DND-41 (cell line): Measurements from ENCODE around the gene MALL.

Experiments
- CTCF ChIP-seq: IDR thresholded peaks from 2 replicates; pipeline ENCODE4 v1.5.1; 2012; ENCODE audit warnings: borderline replicate concordance, low read length, moderate library complexity, mild to moderate bottlenecking; ENCODE audit not compliant: poor library complexity, severe bottlenecking; ENCODE audit errors: extremely low read depth
- EZH2 ChIP-seq: IDR thresholded peaks from 3 replicates; pipeline ENCODE4 v1.6.1; 2012; ENCODE audit warnings: borderline replicate concordance, low read depth, mild to moderate bottlenecking, moderate library complexity, low read length, inconsistent platforms; ENCODE audit not compliant: severe bottlenecking

DNA sequence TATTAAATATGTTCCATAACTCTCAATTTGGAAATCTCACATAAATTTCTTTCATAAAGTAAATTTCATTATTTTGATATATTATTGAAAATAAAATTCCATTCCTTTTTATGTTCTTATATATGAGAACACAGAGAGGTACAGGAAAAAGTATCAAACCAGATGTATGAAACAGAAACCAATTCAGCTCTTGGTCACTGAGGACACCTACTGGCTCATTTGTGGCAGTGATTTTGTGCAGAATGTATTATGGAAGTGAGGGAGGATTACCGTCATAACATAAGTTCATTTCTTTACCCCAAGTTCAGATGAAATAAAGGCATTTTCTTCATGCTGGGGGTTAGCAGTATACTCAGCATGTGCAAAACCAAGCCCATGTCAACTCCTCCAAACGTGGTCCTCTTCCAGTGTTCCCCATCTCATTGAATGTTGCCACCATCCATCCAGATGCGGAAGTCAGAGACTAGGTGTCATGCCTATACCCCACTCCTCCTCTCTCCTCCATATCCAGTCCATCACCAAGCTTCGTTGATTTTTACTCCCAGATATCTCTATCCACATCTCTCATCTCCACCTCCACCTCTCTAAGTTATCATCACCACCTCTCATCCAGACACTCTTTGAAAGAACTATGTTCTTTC lies 41.7 kb upstream of the MALL start:
- TF ChIP-seq CTCF (peak; percentile 82), EZH2 (no peak)
